Coronary artery (tissue), 2 donors: ENCODE results near the gene CA12.

Source experiments
- DNase-seq: peaks from one replicate; pipeline ENCODE4 v3.0.0-alpha.2; 2017; ENCODE audit warnings: low spot score
- H3K27ac ChIP-seq, 2 donors: fragments of 200-600 bp; sonication (generic); one replicate each; pipeline ENCODE4 v1.5.1; 2016 to 2019
- H3K4me3 ChIP-seq: fragments of 200-600 bp; sonication (generic); 2 replicates; pipeline ENCODE4 v1.5.1; 2016; ENCODE audit warnings: mild to moderate bottlenecking, moderate library complexity
- CTCF ChIP-seq: fragments of 200-600 bp; sonication (generic); IDR thresholded peaks from one replicate; pipeline ENCODE4 v1.5.1; 2019; ENCODE audit warnings: antibody characterized with exemption

CA12 gene

GRCh38 chr15:63299943-63300575 is 81.6 kb downstream of the CA12 start:
- no peak for DNase-seq
- TF ChIP-seq CTCF = no peak
- Histone ChIP-seq H3K27ac (no peak overlapping the region), H3K4me3 (no peak overlapping the region)

- DNase-seq = no peak
- H3K27ac ChIP-seq = no peak overlapping the region
- no peak for TF ChIP-seq CTCF
- H3K4me3 ChIP-seq = no peak overlapping the region
Observed at GRCh38 chr15:63296195-63296594, 85.5 kb downstream of the CA12 start.

GRCh38 chr15:63295341-63295740 is 86.3 kb downstream of the CA12 start:
- no peak for DNase-seq
- Histone ChIP-seq H3K27ac (no peak overlapping the region), H3K4me3 (no peak overlapping the region)
- no peak for TF ChIP-seq CTCF

GRCh38 chr15:63294359-63294758 is 87.3 kb downstream of the CA12 start:
- DNase-seq = no peak
- no peak overlapping the region for H3K27ac ChIP-seq
- TF ChIP-seq CTCF = no peak
- no peak overlapping the region for H3K4me3 ChIP-seq

GRCh38 chr15:63292771-63293170 is 88.9 kb downstream of the CA12 start:
- peak overlapping the region in 1 of 2 donors; percentile 78 for H3K27ac ChIP-seq
- TF ChIP-seq CTCF = no peak
- H3K4me3 ChIP-seq = no peak overlapping the region
- DNase-seq = no peak

GRCh38 chr15:63292241-63292640 is 89.4 kb downstream of the CA12 start:
- no peak for TF ChIP-seq CTCF
- H3K27ac ChIP-seq = peak overlapping the region; percentile 46 to 78
- DNase-seq = no peak
- H3K4me3 ChIP-seq = no peak overlapping the region

- peak overlapping the region; percentile 46 to 78 for H3K27ac ChIP-seq
- TF ChIP-seq CTCF = no peak
- no peak for DNase-seq
- no peak overlapping the region for H3K4me3 ChIP-seq
Observed at GRCh38 chr15:63291507-63291906, 90.1 kb downstream of the CA12 start.
